ENCODE results near the gene CCDC148.

The CCDC148 gene

GRCh38 chr2:158456309-158457066 is at the start of gene CCDC148, which contains the start of gene PKP4:
Gene CCDC148 (minus strand): TSS chr2:158456753. CDS start chr2:158456439, 314 bp downstream.
Gene PKP4 (plus strand): TSS chr2:158456952. CDS start chr2:158533185, 76,233 bp downstream.
- Histone ChIP-seq H3K4me3 (peak within 1 kb of the TSS; percentile 85), H3K27me3 (ENCODE audit: low read depth) (no peaks in the 10 kb centered on the region), H3K36me3 (replicated peaks) (no peaks in the 10 kb centered on the region), H3K4me1 (peaks cover 19% of the 10 kb centered on the region), H3K9me3 (no peaks in the 10 kb centered on the region)
- peak; percentile 92 to 95 for DNase-seq (ENCODE audit: low spot score in 2 of 2)
- in situ Hi-C loops (cut with MboI; ENCODE audit: low sequenced_read_pairs) = loop anchor here (10.0 kb wide), 1 partner anchor 288 kb away; no protein-coding TSS in a partner anchor

DNA sequence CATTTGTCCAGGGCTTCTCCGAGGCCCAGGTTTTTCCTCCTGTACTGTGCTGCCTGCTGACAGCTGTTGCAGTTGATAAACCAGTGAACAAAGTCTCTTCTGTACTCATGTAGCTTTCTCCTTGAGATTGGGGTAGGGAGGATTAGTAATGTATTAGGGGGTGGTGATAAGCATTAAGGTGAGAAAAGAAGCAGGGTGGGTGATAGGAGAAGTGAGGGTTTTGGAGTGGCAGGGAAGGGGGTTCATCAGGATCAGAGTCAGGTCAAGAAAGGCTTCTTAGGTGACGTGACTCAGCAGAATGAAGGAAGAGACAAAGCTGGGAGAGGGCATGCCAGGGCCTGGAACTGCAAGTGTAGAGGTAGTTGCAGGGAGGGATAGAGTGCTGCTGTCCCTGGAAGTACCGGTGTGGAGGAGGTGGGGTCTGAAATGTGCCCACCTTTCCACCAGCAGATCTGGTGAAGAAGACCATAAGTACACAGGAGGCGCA is 48.9 kb upstream of the CCDC148 start:
- H3K9me3 ChIP-seq = no peaks in the 10 kb centered on the region
- in situ Hi-C loops (cut with MboI; ENCODE audit: low sequenced_read_pairs) = no loop called here
- H3K27me3 ChIP-seq (ENCODE audit: low read depth) = no peaks in the 10 kb centered on the region
- no peak overlapping the region for H3K4me3 ChIP-seq
- no peaks in the 10 kb centered on the region for H3K4me1 ChIP-seq
- no peak for DNase-seq (ENCODE audit: low spot score in 2 of 2)
- no peaks in the 10 kb centered on the region for H3K36me3 ChIP-seq (replicated peaks)

DNA sequence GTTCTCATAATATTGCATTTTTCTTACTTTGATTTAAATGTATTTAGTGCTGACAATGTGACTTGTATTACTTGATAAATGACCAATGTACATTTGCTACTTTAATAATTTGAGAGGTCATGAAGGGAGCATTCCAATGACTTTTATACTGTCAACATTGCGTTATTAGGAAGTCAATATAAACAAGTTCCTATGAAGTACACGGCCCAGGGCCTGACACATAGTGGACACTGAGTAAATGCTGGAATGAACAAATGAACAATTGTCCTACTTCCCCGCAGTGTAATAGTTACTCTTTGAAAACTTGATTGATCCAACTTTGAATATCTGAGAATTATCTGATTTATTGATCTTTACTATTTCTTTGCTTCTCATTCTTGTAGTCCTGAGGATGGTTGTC is 47.5 kb upstream of the CCDC148 start:
- no peaks in the 10 kb centered on the region for H3K27me3 ChIP-seq (ENCODE audit: low read depth)
- in situ Hi-C loops (cut with MboI; ENCODE audit: low sequenced_read_pairs) = no loop called here
- DNase-seq (ENCODE audit: low spot score in 2 of 2) = no peak
- H3K36me3 ChIP-seq (replicated peaks) = no peaks in the 10 kb centered on the region
- H3K4me1 ChIP-seq = no peaks in the 10 kb centered on the region
- no peak overlapping the region for H3K4me3 ChIP-seq
- no peaks in the 10 kb centered on the region for H3K9me3 ChIP-seq

DNA sequence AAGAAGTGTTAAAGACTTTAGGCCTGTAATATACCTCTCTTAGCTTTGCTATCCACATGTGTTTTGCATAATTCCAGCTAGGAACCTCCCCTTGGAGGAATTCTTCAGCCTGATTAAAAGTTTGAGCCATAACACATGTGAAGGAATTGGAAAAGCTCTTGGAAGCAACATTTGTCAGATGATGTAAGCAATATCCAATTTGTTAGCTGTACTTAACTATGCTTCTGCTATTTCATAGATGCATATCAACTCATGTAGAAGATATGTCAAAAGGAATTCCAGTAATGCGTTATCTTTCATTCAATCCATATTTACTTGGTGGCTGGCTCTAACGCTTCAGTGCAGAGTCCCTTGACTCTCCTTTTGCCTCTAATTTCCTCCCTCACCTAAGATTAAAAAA is 46.4 kb upstream of the CCDC148 start:
- no peaks in the 10 kb centered on the region for H3K36me3 ChIP-seq (replicated peaks)
- DNase-seq (ENCODE audit: low spot score in 2 of 2) = no peak
- H3K9me3 ChIP-seq = no peaks in the 10 kb centered on the region
- in situ Hi-C loops (cut with MboI; ENCODE audit: low sequenced_read_pairs) = no loop called here
- no peak overlapping the region for H3K4me3 ChIP-seq
- no peaks in the 10 kb centered on the region for H3K4me1 ChIP-seq
- no peaks in the 10 kb centered on the region for H3K27me3 ChIP-seq (ENCODE audit: low read depth)

GRCh38 chr2:158501301-158501700 is 44.7 kb upstream of the CCDC148 start:
- Histone ChIP-seq H3K4me3 (no peak overlapping the region), H3K9me3 (no peaks in the 10 kb centered on the region), H3K27me3 (ENCODE audit: low read depth) (no peaks in the 10 kb centered on the region), H3K36me3 (replicated peaks) (no peaks in the 10 kb centered on the region), H3K4me1 (0 out of 2 replicates have a peak, but pooled peaks cover 5% of the 10 kb centered on the region)
- DNase-seq (ENCODE audit: low spot score in 2 of 2) = no peak
- in situ Hi-C loops (cut with MboI; ENCODE audit: low sequenced_read_pairs) = no loop called here

DNA sequence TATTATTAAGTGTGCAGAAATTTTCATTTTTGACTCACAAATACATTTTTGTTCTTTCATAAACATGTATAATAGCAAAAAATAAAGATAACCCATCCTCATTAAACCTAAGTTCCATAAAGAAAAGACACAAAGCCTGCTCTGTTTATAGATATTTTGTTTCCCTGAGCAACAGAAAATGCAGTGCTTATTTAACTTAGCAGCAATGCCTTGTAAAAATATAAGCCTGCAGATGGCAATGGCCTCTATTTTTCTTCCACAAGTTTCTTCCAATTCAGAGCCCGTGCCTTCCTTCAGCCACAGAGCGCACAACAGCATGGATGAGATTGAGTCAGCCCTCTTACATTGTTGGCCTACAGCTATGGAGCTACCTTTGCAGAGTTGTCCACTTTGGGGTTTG is 43.8 kb upstream of the CCDC148 start:
- Histone ChIP-seq H3K4me3 (no peak overlapping the region), H3K9me3 (no peaks in the 10 kb centered on the region), H3K36me3 (replicated peaks) (no peaks in the 10 kb centered on the region), H3K27me3 (ENCODE audit: low read depth) (no peaks in the 10 kb centered on the region), H3K4me1 (0 out of 2 replicates have a peak, but pooled peaks cover 5% of the 10 kb centered on the region)
- in situ Hi-C loops (cut with MboI; ENCODE audit: low sequenced_read_pairs) = no loop called here
- DNase-seq (ENCODE audit: low spot score in 2 of 2) = no peak

DNA sequence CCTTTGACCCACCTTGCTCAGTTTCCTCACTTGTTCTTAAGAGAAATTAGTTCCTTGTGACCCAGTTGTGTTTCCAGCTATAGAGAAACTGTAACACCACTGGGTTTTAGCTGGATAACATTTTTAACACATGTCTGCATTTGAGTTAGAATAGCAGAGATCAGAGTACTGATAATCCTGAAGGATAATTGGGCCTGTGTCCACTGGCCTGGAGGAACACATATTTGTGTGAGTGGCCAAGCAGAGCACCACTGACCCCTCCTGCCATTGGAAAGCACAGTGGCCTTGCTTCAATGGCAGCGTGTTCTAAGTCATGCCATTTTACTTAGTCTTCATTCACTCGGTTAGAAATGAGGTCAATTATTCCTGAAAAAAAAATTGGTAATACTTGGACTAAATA is 42.8 kb upstream of the CCDC148 start:
- H3K4me3 ChIP-seq = no peak overlapping the region
- in situ Hi-C loops (cut with MboI; ENCODE audit: low sequenced_read_pairs) = no loop called here
- H3K36me3 ChIP-seq (replicated peaks) = no peaks in the 10 kb centered on the region

GRCh38 chr2:158498749-158499136 is 42.2 kb upstream of the CCDC148 start:
- Histone ChIP-seq H3K4me1 (0 out of 2 replicates have a peak, but pooled peaks cover 5% of the 10 kb centered on the region), H3K9me3 (no peaks in the 10 kb centered on the region), H3K27me3 (ENCODE audit: low read depth) (no peaks in the 10 kb centered on the region), H3K4me3 (no peak overlapping the region), H3K36me3 (replicated peaks) (no peaks in the 10 kb centered on the region)
- in situ Hi-C loops (cut with MboI; ENCODE audit: low sequenced_read_pairs) = no loop called here
- no peak for DNase-seq (ENCODE audit: low spot score in 2 of 2)

More for the DNA sequence above, 42.8 kb upstream of the CCDC148 start:
- H3K9me3 ChIP-seq = no peaks in the 10 kb centered on the region
- H3K27me3 ChIP-seq (ENCODE audit: low read depth) = no peaks in the 10 kb centered on the region
- no peak for DNase-seq (ENCODE audit: low spot score in 2 of 2)
- 0 out of 2 replicates have a peak, but pooled peaks cover 5% of the 10 kb centered on the region for H3K4me1 ChIP-seq

GRCh38 chr2:158498043-158498748 is 41.6 kb upstream of the CCDC148 start:
- H3K4me3 ChIP-seq = no peak overlapping the region
- H3K27me3 ChIP-seq (ENCODE audit: low read depth) = no peaks in the 10 kb centered on the region
- in situ Hi-C loops (cut with MboI; ENCODE audit: low sequenced_read_pairs) = no loop called here
- DNase-seq (ENCODE audit: low spot score in 2 of 2) = no peak
- H3K9me3 ChIP-seq = no peaks in the 10 kb centered on the region
- H3K36me3 ChIP-seq (replicated peaks) = no peaks in the 10 kb centered on the region
- 0 out of 2 replicates have a peak, but pooled peaks cover 5% of the 10 kb centered on the region for H3K4me1 ChIP-seq

GRCh38 chr2:158497486-158497885 is 40.9 kb upstream of the CCDC148 start:
- Histone ChIP-seq H3K9me3 (no peaks in the 10 kb centered on the region), H3K27me3 (ENCODE audit: low read depth) (no peaks in the 10 kb centered on the region), H3K36me3 (replicated peaks) (no peaks in the 10 kb centered on the region), H3K4me3 (no peak overlapping the region), H3K4me1 (0 out of 2 replicates have a peak, but pooled peaks cover 5% of the 10 kb centered on the region)
- DNase-seq (ENCODE audit: low spot score in 2 of 2) = no peak
- in situ Hi-C loops (cut with MboI; ENCODE audit: low sequenced_read_pairs) = no loop called here

DNA sequence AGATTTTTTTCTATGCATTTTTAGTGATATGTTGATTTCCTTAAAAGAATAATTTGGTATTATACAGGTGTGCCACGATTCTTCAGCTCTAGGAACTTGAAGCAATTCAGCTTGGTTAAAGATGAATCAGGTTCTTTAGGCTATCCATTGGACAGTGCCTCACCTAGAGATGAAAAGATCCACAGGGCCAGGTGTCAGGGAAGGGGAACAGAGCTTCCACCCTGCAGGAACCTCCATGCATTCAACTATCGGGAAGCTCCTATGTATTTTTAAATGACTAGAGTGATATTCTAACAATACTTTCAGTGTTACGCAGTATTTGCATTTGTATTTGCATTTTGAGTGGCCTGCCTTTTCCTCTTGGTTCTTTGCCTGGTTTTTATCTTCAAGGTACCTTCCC is 40.4 kb upstream of the CCDC148 start:
- H3K27me3 ChIP-seq (ENCODE audit: low read depth) = no peaks in the 10 kb centered on the region
- H3K36me3 ChIP-seq (replicated peaks) = no peaks in the 10 kb centered on the region
- no peaks in the 10 kb centered on the region for H3K9me3 ChIP-seq
- H3K4me3 ChIP-seq = no peak overlapping the region
- no peak for DNase-seq (ENCODE audit: low spot score in 2 of 2)
- in situ Hi-C loops (cut with MboI; ENCODE audit: low sequenced_read_pairs) = no loop called here
- 0 out of 2 replicates have a peak, but pooled peaks cover 5% of the 10 kb centered on the region for H3K4me1 ChIP-seq

GRCh38 chr2:158495175-158495574 is 38.6 kb upstream of the CCDC148 start:
- Histone ChIP-seq H3K4me1 (peaks cover 12% of the 10 kb centered on the region), H3K9me3 (no peaks in the 10 kb centered on the region), H3K27me3 (ENCODE audit: low read depth) (no peaks in the 10 kb centered on the region), H3K4me3 (no peak overlapping the region), H3K36me3 (replicated peaks) (no peaks in the 10 kb centered on the region)
- DNase-seq (ENCODE audit: low spot score in 2 of 2) = no peak
- in situ Hi-C loops (cut with MboI; ENCODE audit: low sequenced_read_pairs) = no loop called here

DNA sequence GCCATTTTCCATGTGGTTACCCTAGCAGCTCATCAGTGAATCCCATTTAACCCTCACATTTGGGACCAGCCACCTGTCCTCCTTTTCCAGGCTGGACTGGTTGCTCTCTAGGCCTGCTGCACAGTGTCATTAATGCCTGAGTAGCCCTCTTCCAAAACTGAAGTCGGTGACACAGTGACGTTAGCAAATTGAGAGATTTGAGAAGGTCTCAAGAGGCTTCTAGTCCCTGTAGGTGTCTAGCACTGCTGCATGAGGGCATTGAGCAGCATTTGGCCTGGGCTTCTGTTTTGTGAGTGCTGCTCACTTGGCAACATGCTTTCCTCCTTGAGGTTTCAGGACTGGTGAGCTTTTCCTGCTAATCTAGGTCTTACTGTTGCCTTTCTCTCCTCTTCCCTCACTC is 36.9 kb upstream of the CCDC148 start:
- DNase-seq (ENCODE audit: low spot score in 2 of 2) = no peak
- no peaks in the 10 kb centered on the region for H3K9me3 ChIP-seq
- no peaks in the 10 kb centered on the region for H3K27me3 ChIP-seq (ENCODE audit: low read depth)
- H3K4me3 ChIP-seq = no peak overlapping the region
- in situ Hi-C loops (cut with MboI; ENCODE audit: low sequenced_read_pairs) = no loop called here
- no peaks in the 10 kb centered on the region for H3K36me3 ChIP-seq (replicated peaks)
- peaks cover 28% of the 10 kb centered on the region for H3K4me1 ChIP-seq

- no peaks in the 10 kb centered on the region for H3K9me3 ChIP-seq
- no peaks in the 10 kb centered on the region for H3K36me3 ChIP-seq (replicated peaks)
- in situ Hi-C loops (cut with MboI; ENCODE audit: low sequenced_read_pairs) = no loop called here
- peaks cover 46% of the 10 kb centered on the region for H3K4me1 ChIP-seq
- DNase-seq (ENCODE audit: low spot score in 2 of 2) = no peak
- H3K27me3 ChIP-seq (ENCODE audit: low read depth) = no peaks in the 10 kb centered on the region
- no peak overlapping the region for H3K4me3 ChIP-seq
Observed at GRCh38 chr2:158491072-158491471, 34.5 kb upstream of the CCDC148 start.
